Measurements from ENCODE around the gene DPYSL5. TPM values are rescaled to one million over a fixed set of nuclear protein-coding genes. Genes with fewer than 3 reads are reported as not detected.

Gene DPYSL5
- total and polyA plus RNA-seq, 2 donors from 2014 or later: not detected

DNA sequence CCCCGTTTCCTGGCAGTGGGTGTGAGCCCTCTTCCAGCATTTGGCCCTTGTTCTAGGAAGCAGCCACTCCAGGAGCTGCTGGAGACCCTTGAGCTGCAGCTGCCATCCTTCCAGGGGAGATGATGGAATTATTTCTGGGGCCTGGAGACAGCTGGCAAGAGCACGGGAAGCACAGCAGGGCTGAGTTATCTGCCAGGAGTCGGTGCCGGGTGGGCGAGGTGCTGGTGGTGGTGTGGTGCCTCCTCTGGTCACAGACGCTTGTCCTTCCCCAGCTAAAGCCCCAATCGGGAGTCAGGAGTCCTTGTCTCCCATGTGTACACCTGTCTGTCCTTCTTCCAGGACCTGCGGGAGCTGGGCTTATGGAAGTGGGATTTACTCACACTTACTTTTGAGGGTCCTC lies 36.0 kb downstream of the DPYSL5 start:
- H3K9me3 ChIP-seq (ENCODE audit: control insufficient read depth in 2 of 3, insufficient read depth in 1 of 3, low read length in 3 of 3): no peaks in the 10 kb centered on the region
- FAIRE-seq (no peak), DNase-seq (no peak)
- no peak overlapping the region for H3K9ac ChIP-seq (ENCODE audit: low read length in 3 of 3)
- intact Hi-C loops (cut with DNase I): no loop called here
- no peaks in the 10 kb centered on the region for H3K36me3 ChIP-seq (ENCODE audit: control insufficient read depth in 2 of 3, insufficient read depth in 3 of 3, low read length in 3 of 3)
- no peaks in the 10 kb centered on the region for H3K27me3 ChIP-seq (ENCODE audit: control insufficient read depth, insufficient read depth, low read length)
- H3K27ac ChIP-seq (ENCODE audit: low read depth in 2 of 2, low read length in 2 of 2): no peak overlapping the region
- H3K4me3 ChIP-seq (ENCODE audit: low read length in 3 of 3): no peak overlapping the region
- TF ChIP-seq, protein P1, sequence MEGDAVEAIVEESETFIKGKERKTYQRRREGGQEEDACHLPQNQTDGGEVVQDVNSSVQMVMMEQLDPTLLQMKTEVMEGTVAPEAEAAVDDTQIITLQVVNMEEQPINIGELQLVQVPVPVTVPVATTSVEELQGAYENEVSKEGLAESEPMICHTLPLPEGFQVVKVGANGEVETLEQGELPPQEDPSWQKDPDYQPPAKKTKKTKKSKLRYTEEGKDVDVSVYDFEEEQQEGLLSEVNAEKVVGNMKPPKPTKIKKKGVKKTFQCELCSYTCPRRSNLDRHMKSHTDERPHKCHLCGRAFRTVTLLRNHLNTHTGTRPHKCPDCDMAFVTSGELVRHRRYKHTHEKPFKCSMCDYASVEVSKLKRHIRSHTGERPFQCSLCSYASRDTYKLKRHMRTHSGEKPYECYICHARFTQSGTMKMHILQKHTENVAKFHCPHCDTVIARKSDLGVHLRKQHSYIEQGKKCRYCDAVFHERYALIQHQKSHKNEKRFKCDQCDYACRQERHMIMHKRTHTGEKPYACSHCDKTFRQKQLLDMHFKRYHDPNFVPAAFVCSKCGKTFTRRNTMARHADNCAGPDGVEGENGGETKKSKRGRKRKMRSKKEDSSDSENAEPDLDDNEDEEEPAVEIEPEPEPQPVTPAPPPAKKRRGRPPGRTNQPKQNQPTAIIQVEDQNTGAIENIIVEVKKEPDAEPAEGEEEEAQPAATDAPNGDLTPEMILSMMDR (IDR thresholded peaks at IDR 0.05; ENCODE audit: borderline replicate concordance, extremely low read depth, insufficient read depth): no peak
- no peaks in the 10 kb centered on the region for H3K4me1 ChIP-seq (ENCODE audit: control insufficient read depth in 2 of 3, insufficient read depth in 2 of 3, low read depth in 1 of 3, low read length in 3 of 3)

DNA sequence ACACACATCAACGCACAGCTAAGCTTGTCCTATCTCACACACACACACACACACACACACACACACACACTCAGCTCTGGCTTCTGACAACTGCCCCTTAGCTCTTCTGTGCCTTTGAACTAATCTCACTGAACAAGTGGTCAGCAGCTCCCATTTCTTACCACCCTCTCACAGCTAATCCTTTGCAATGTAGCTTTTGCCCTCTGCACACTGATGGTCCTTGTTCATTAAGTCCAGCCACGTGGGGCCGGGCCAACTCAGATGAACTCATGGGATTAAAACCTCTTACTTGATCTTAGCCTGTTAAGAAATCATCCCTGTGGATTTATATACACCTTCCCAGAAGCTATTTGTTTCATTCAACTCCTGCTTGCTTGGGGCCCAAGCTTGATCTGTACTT lies 36.6 kb downstream of the DPYSL5 start:
- H3K27ac ChIP-seq (ENCODE audit: low read depth in 2 of 2, low read length in 2 of 2): no peak overlapping the region
- DNase-seq (no peak), FAIRE-seq (no peak)
- no peaks in the 10 kb centered on the region for H3K27me3 ChIP-seq (ENCODE audit: control insufficient read depth, insufficient read depth, low read length)
- intact Hi-C loops (cut with DNase I): no loop called here
- no peaks in the 10 kb centered on the region for H3K36me3 ChIP-seq (ENCODE audit: control insufficient read depth in 2 of 3, insufficient read depth in 3 of 3, low read length in 3 of 3)
- no peak overlapping the region for H3K9ac ChIP-seq (ENCODE audit: low read length in 3 of 3)
- no peaks in the 10 kb centered on the region for H3K9me3 ChIP-seq (ENCODE audit: control insufficient read depth in 2 of 3, insufficient read depth in 1 of 3, low read length in 3 of 3)
- no peak overlapping the region for H3K4me3 ChIP-seq (ENCODE audit: low read length in 3 of 3)
- TF ChIP-seq, protein P1 (IDR thresholded peaks at IDR 0.05; ENCODE audit: borderline replicate concordance, extremely low read depth, insufficient read depth): no peak
- H3K4me1 ChIP-seq (ENCODE audit: control insufficient read depth in 2 of 3, insufficient read depth in 2 of 3, low read depth in 1 of 3, low read length in 3 of 3): no peaks in the 10 kb centered on the region

DNA sequence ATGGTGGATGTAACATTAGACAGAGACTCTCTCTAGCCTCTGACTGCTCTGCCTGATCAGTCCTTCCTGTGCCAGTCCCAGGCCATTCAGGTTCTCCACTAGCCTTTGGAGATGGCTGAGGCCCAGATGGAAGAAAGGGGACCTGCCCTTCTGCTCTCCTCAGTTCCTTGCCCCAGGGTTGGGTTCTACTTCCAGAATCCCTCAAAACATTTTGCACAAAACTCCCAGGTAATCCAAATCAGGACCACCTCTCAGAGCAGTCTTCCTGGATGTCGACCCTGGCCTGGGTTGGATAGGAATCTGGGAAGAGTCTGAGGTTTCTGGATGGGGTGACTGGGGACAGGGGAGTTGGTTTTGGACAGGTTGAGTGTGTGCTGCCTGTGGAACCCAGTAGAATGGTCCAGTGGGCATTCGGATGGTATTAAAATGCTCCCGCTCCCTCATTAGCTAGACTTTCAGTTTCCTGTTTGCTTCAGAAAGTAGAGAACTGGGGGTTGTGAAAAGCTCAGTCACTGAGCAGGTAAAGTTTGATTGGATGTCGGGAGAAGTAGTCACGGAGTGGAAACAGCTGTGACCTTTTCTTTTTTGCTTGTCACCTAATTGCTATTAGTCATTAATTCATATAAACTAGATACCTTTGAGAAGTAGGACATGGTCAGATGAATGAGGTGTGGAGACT lies 37.9 kb downstream of the DPYSL5 start:
- FAIRE-seq (no peak), DNase-seq (no peak)
- intact Hi-C loops (cut with DNase I): no loop called here
- H3K27ac ChIP-seq (ENCODE audit: low read depth in 2 of 2, low read length in 2 of 2): no peak overlapping the region
- no peaks in the 10 kb centered on the region for H3K27me3 ChIP-seq (ENCODE audit: control insufficient read depth, insufficient read depth, low read length)
- no peaks in the 10 kb centered on the region for H3K9me3 ChIP-seq (ENCODE audit: control insufficient read depth in 2 of 3, insufficient read depth in 1 of 3, low read length in 3 of 3)
- no peaks in the 10 kb centered on the region for H3K36me3 ChIP-seq (ENCODE audit: control insufficient read depth in 2 of 3, insufficient read depth in 3 of 3, low read length in 3 of 3)
- no peak overlapping the region for H3K9ac ChIP-seq (ENCODE audit: low read length in 3 of 3)
- TF ChIP-seq, protein P1 (IDR thresholded peaks at IDR 0.05; ENCODE audit: borderline replicate concordance, extremely low read depth, insufficient read depth): no peak
- H3K4me3 ChIP-seq (ENCODE audit: low read length in 3 of 3): no peak overlapping the region
- no peaks in the 10 kb centered on the region for H3K4me1 ChIP-seq (ENCODE audit: control insufficient read depth in 2 of 3, insufficient read depth in 2 of 3, low read depth in 1 of 3, low read length in 3 of 3)

DNA sequence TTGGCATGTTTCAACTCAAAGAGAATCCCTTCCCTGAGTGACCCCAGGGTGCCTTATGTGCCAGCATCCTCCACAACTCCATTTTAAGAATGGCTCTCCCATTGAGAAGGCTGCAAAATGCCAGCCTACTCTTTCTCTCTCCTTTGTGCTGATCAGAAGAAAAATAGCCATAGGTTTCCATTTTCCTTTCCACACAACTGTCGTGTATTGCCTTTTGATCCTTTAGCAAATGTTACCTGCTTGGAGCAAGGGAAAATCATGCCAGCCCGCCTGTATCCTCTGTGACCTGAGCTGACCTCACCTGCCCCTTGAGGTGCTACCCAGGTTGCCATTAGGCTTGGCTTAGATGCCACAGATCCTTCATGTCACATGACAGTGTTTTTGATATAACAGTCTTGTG lies 38.8 kb downstream of the DPYSL5 start:
- H3K4me3 ChIP-seq (ENCODE audit: low read length in 3 of 3): no peak overlapping the region
- no peaks in the 10 kb centered on the region for H3K4me1 ChIP-seq (ENCODE audit: control insufficient read depth in 2 of 3, insufficient read depth in 2 of 3, low read depth in 1 of 3, low read length in 3 of 3)
- no peak overlapping the region for H3K9ac ChIP-seq (ENCODE audit: low read length in 3 of 3)
- no peak for DNase-seq
- intact Hi-C loops (cut with DNase I): no loop called here
- no peaks in the 10 kb centered on the region for H3K9me3 ChIP-seq (ENCODE audit: control insufficient read depth in 2 of 3, insufficient read depth in 1 of 3, low read length in 3 of 3)
- no peak for FAIRE-seq
- TF ChIP-seq, protein P1 (IDR thresholded peaks at IDR 0.05; ENCODE audit: borderline replicate concordance, extremely low read depth, insufficient read depth): no peak
- no peaks in the 10 kb centered on the region for H3K36me3 ChIP-seq (ENCODE audit: control insufficient read depth in 2 of 3, insufficient read depth in 3 of 3, low read length in 3 of 3)
- no peak overlapping the region for H3K27ac ChIP-seq (ENCODE audit: low read depth in 2 of 2, low read length in 2 of 2)
- no peaks in the 10 kb centered on the region for H3K27me3 ChIP-seq (ENCODE audit: control insufficient read depth, insufficient read depth, low read length)

Data from kidney (tissue), 14 donors.